Caco-2 (cell line): Measurements from ENCODE around the gene VPS26B. TPM values are rescaled to one million over a fixed set of nuclear protein-coding genes. Genes with fewer than 3 reads are reported as not detected.

Experiments used
- BruUV-seq: library from RNA; stranded (reverse); fragments of 400-500 nt; replicated peaks from 2 replicates; lab custom pipeline; 2021; lab: Mats Ljungman, UMichigan
- CTCF ChIA-PET: fragments of 300-600 bp; sonication (Branson Sonifier 250); formaldehyde crosslinking; loops from one replicate; lab custom pipeline; 2022; ENCODE audit warnings: antibody characterized with exemption; lab: Charles Lee
- POLR2A ChIA-PET: fragments of 300-600 bp; sonication (Branson Sonifier 250); formaldehyde crosslinking; loops from one replicate; lab custom pipeline; 2022; ENCODE audit warnings: antibody characterized with exemption; lab: Charles Lee
- DNase-seq, 2 experiments: peaks; one replicate each; pipeline versions ENCODE4 v3.0.0 to v3.0.0-alpha.2; 2020 to 2022
- H3K27me3 ChIP-seq: replicated peaks from 2 replicates; pipeline ENCODE4 v1.6.0; 2011; ENCODE audit warnings: low read length; ENCODE audit not compliant: control insufficient read depth, insufficient read depth
- H3K36me3 ChIP-seq: 2 replicates; pipeline ENCODE4 v1.5.1; 2011; ENCODE audit warnings: low read length; ENCODE audit not compliant: control insufficient read depth, insufficient read depth
- H3K4me1 ChIP-seq: fragments of 250-450 bp; sonication (Bioruptor Pico); 2 replicates; pipeline ENCODE4 v1.5.1; 2020; ENCODE audit warnings: mild to moderate bottlenecking
- H3K4me3 ChIP-seq: 2 replicates; pipeline ENCODE4 v1.5.1; 2011; ENCODE audit warnings: low read depth, mild to moderate bottlenecking, control low read depth, low read length
- H3K9me3 ChIP-seq: fragments of 250-450 bp; sonication (Bioruptor Pico); 2 replicates; pipeline ENCODE4 v1.5.1; 2020; ENCODE audit warnings: mild to moderate bottlenecking, moderate library complexity
- H3K27ac Mint-ChIP-seq: one replicate; pipeline ENCODE4 v1.8.0; 2022; ENCODE audit warnings: mixed read lengths; ENCODE audit not compliant: unreplicated experiment
- H3K27me3 Mint-ChIP-seq: one replicate; pipeline ENCODE4 v1.8.0; 2022; ENCODE audit warnings: mixed read lengths; ENCODE audit not compliant: insufficient read depth, unreplicated experiment
- H3K36me3 Mint-ChIP-seq: one replicate; pipeline ENCODE4 v1.8.0; 2022; ENCODE audit warnings: mild to moderate bottlenecking, mixed read lengths; ENCODE audit not compliant: insufficient read depth, unreplicated experiment
- H3K4me1 Mint-ChIP-seq: one replicate; pipeline ENCODE4 v1.8.0; 2022; ENCODE audit warnings: low read depth, mixed read lengths; ENCODE audit not compliant: unreplicated experiment
- H3K4me3 Mint-ChIP-seq: one replicate; pipeline ENCODE4 v1.8.0; 2022; ENCODE audit warnings: mild to moderate bottlenecking, moderate library complexity, mixed read lengths; ENCODE audit not compliant: unreplicated experiment
- H3K9me3 Mint-ChIP-seq: one replicate; pipeline ENCODE4 v1.8.0; 2022; ENCODE audit warnings: mixed read lengths; ENCODE audit not compliant: unreplicated experiment
- intact Hi-C: fragments of 100-400 bp; cut with micrococcal nuclease; formaldehyde crosslinking; loops from one replicate; pipeline ENCODE4 v1.10.0; 2022; ENCODE audit not compliant: unreplicated experiment
- total RNA-seq: library from RNA; stranded (reverse); gene quantifications from 2 replicates; pipeline ENCODE4 v1.2.3, GENCODE V29; 2022
- TF ChIP-seq, protein P1 (sequence below), 2 experiments: fragments of 200-600 bp in 1 of 2; IDR thresholded peaks; 1 replicate in 1 of 2; 2 replicates in 1 of 2; pipeline versions ENCODE4 v1.5.1 to v1.8.0; 2011 to 2022; ENCODE audit warnings: antibody characterized with exemption in 1 of 2, control low read depth in 1 of 2, inconsistent platforms in 1 of 2, low read depth in 1 of 2, low read length in 1 of 2, mild to moderate bottlenecking in 1 of 2, moderate library complexity in 1 of 2; ENCODE audit not compliant: insufficient read depth in 1 of 2, severe bottlenecking in 1 of 2, unreplicated experiment in 1 of 2

The VPS26B gene
- total RNA-seq, 1 experiment from 2014 or later = 78.1 TPM

DNA sequence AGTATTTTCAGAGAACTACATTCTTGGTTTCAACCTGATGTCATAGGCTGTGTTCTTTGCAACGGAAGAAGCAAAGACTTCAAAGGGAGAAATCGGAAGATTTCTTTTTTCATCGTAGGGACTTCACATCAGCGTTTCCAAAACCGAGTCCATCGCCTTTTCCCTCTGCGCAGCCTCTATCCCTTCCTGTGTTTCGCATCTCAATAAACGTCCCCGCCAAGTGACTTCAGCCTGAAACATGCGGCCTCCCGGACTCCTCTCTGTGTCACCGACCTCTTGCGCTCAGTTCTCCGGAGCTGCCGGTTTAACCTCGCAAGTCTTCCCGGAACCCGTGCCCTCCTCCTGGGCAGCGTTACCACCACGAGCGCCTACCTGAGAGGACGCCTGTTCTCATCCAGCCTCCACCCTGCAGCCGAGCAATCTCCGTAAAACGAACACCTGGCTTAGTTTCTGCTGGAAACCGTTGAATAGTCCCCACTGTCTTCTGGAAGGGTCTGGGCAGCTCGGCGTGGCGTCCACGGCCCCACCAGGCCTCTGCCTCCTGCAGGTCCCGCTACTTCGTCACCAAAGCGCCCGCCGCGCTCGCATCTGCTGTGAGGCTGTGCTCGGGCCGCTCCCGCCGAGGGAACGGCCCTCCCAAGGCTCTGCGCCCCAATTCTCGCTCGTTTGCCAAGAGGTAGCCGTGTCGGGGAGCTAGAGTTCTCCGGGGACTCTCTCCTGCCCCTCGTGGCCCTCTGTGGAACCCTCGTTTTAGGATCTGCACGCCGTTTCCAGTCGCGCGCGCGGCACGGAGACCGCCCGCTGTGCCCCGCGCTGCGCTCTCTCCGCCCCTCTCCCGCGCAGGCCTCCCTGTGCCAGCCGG, 51.3 kb downstream of the VPS26B start, which contains the start of gene GLB1L3:
GLB1L3 (plus strand) TSS at position 846 of the 862 bp plus-strand sequence. CDS start 362 bp downstream, outside the sequence.
- DNase-seq = peak; percentile 41 to 60
- Histone ChIP-seq H3K36me3 (no peaks in the 10 kb centered on the region), H3K4me3 (peak within 1 kb of the TSS; percentile 24), H3K27me3 (peaks cover 5% of the 10 kb centered on the region), H3K9me3 (no peaks in the 10 kb centered on the region), H3K4me1 (peaks cover 10% of the 10 kb centered on the region)
- ChIA-PET POLR2A (no interaction called here), CTCF (interaction anchor here (0.7 to 1.2 kb wide), 8 partner anchors 14 to 608 kb away, joined by 3 to 4 read pairs (median 3); partner anchors contain the start of gene VPS26B)
- TF ChIP-seq, protein P1, sequence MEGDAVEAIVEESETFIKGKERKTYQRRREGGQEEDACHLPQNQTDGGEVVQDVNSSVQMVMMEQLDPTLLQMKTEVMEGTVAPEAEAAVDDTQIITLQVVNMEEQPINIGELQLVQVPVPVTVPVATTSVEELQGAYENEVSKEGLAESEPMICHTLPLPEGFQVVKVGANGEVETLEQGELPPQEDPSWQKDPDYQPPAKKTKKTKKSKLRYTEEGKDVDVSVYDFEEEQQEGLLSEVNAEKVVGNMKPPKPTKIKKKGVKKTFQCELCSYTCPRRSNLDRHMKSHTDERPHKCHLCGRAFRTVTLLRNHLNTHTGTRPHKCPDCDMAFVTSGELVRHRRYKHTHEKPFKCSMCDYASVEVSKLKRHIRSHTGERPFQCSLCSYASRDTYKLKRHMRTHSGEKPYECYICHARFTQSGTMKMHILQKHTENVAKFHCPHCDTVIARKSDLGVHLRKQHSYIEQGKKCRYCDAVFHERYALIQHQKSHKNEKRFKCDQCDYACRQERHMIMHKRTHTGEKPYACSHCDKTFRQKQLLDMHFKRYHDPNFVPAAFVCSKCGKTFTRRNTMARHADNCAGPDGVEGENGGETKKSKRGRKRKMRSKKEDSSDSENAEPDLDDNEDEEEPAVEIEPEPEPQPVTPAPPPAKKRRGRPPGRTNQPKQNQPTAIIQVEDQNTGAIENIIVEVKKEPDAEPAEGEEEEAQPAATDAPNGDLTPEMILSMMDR (IDR thresholded peaks at IDR 0.05; ENCODE audit: insufficient read depth in 1 of 2, low read depth in 1 of 2, low read length in 1 of 2, severe bottlenecking in 1 of 2, unreplicated experiment in 1 of 2) = peak; percentile 40 to 47
- Mint-ChIP-seq H3K27ac (no peak within 1 kb of the TSS), H3K36me3 (peaks cover 4% of the 10 kb centered on the region), H3K9me3 (no peaks in the 10 kb centered on the region), H3K4me1 (peaks cover 10% of the 10 kb centered on the region), H3K27me3 (peaks cover 30% of the 10 kb centered on the region), H3K4me3 (peak within 1 kb of the TSS; percentile 57)
- intact Hi-C loops = loop anchor here (10.0 kb wide), 1 partner anchor 299 kb away; no protein-coding TSS in a partner anchor
- no TSS peak for BruUV-seq

GRCh38 chr11:134276396-134277182, 52.1 kb downstream of the VPS26B start:
- Mint-ChIP-seq H3K4me1 (peaks cover 10% of the 10 kb centered on the region), H3K4me3 (peak overlapping the region; percentile 57), H3K36me3 (peaks cover 4% of the 10 kb centered on the region), H3K27ac (no peak overlapping the region), H3K9me3 (no peaks in the 10 kb centered on the region), H3K27me3 (peaks cover 30% of the 10 kb centered on the region)
- Histone ChIP-seq H3K27me3 (peaks cover 5% of the 10 kb centered on the region), H3K36me3 (no peaks in the 10 kb centered on the region), H3K9me3 (no peaks in the 10 kb centered on the region), H3K4me3 (peak overlapping the region; percentile 24), H3K4me1 (peaks cover 10% of the 10 kb centered on the region)
- BruUV-seq = no TSS peak
- POLR2A ChIA-PET = no interaction called here
- no peak for DNase-seq
- TF ChIP-seq, protein P1 (IDR thresholded peaks at IDR 0.05; ENCODE audit: insufficient read depth in 1 of 2, low read depth in 1 of 2, low read length in 1 of 2, severe bottlenecking in 1 of 2, unreplicated experiment in 1 of 2) = no peak
- CTCF ChIA-PET = interaction anchor here (0.7 to 1.2 kb wide), 7 partner anchors 15 to 587 kb away, joined by 3 to 4 read pairs (median 3); partner anchors contain the start of gene VPS26B
- intact Hi-C loops = loop anchor here (10.0 kb wide), 1 partner anchor 298 kb away; no protein-coding TSS in a partner anchor
